T-helper 9 cell (primary cell): ENCODE measurements around the gene SMARCB1.

Experiments
- DNase-seq: peaks from one replicate; pipeline ENCODE4 v3.0.0-alpha.2; 2020

Gene SMARCB1

DNA sequence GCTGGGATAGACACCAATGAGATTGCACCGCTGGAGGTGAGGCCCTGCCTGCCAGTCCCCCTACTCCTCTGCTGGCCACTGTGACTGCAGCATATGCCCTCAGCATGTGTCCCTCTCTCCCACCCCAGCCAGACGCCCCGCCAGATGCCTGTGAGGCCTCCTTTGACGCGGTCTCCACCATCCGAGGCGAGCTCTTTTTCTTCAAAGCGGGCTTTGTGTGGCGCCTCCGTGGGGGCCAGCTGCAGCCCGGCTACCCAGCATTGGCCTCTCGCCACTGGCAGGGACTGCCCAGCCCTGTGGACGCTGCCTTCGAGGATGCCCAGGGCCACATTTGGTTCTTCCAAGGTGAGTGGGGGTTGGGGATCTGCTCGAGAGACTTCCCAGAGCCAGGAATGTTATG is 5.7 kb upstream of the SMARCB1 start:
- DNase-seq: no peak

DNA sequence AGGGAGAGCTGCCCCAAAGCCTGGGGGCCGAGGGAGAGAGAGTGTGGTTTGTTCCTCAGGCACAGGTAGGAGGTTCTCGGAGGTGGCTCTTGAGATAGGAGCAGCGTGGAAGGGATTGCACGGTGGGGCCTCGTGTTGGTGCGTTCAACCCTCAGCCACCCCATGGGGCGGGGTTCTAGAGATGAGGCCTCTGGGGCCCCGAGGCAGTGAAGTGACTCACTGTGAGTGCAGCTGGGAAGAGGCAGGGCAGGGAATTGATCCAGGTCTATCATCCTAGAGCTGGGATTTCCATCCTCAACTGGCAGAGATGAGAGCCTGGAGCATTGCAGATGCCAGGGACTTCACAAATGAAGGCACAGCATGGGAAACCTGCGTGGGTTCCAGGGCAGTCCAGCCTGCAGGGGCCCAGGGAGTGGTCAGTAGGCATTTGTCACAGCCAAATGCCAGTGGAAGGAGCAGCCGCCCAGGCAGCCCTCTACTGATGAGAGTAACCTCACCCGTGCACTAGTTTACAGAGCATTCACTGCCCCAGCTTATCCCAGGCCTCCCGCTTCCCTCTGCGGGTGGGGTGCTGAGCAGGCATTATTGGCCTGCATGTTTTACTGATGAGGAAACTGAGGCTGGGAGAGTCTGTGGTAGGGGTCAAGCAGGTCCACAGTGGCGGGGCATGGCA is 5.1 kb upstream of the SMARCB1 start:
- no peak for DNase-seq

DNA sequence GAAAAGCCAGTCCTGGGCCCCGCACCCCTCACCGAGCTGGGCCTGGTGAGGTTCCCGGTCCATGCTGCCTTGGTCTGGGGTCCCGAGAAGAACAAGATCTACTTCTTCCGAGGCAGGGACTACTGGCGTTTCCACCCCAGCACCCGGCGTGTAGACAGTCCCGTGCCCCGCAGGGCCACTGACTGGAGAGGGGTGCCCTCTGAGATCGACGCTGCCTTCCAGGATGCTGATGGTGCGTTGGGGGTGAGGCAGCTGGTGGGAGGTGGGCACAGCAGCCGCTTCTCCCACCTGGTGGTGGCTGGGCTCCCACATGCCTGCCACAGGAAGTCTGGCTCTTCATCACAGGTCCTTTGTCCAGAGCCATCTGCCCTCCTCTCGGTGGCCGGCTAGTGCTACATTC is 4.5 kb upstream of the SMARCB1 start:
- DNase-seq: no peak

DNA sequence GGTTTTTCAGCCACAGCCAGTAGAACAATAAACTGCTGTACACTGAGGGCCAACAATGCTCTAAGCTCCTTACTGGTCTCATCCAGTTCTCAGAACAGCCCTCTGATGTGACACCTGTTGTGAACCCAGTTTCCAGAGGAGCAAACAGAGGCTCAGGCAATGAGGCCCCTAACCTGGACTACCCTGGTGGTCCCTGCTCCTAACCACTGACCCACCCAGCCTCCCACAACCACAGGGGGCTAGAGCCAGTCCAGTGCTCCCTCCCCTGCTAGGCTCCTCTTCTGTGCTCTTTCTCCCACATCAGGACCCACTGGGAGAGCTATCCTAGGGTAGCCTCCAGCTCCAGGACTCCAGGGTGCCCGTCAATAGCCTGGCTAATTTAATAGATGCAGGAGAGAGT is 4.1 kb upstream of the SMARCB1 start:
- DNase-seq: no peak

GRCh38 chr22:23783265-23784150 is 3.3 kb upstream of the SMARCB1 start:
- DNase-seq: no peak

GRCh38 chr22:23784215-23784732 is 2.5 kb upstream of the SMARCB1 start:
- no peak for DNase-seq

DNA sequence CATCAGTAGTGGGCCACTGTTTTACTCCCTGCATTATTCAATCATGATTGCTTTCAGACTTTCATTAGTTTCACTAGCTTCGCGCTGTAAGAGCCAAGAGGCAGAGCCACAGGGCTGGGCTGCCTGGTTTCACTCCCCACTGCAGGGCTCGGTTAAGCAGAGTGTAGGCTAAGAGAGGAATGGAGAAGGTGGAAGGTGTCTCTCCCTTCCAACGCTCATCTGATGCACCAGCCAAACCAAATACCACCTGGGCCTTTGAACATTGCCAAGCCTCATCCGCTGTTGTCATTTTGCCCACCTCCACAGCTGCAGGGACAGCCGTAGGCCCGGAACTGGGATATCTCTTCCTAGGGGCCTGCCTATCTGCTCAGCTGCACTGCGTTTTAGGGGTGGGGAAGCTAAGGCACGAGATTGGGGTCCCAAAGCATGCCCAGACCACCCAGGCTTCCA is 480 bp upstream of the SMARCB1 start:
- no peak for DNase-seq

GRCh38 chr22:23787600-23787896 is 782 bp downstream of the SMARCB1 start:
- no peak for DNase-seq

DNA sequence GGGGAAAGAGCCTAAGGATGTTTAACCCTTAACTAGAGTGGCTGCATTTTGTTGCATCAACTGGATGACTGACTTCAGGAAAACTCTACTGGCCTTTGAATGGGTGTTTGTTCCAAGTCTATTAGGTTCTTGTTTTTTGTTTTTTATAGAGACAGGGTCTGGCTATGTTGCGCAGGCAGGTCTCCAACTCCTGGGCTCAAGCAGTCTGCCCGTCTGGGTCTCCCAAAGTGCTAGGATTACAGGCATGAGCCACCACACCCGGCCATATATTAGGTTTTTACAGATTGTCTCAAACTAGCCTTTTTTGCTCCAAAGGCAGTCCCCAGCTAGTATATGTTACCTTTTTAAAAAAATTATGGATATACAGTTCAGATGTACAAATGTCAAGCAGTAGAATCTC is 1.1 kb downstream of the SMARCB1 start:
- no peak for DNase-seq

DNA sequence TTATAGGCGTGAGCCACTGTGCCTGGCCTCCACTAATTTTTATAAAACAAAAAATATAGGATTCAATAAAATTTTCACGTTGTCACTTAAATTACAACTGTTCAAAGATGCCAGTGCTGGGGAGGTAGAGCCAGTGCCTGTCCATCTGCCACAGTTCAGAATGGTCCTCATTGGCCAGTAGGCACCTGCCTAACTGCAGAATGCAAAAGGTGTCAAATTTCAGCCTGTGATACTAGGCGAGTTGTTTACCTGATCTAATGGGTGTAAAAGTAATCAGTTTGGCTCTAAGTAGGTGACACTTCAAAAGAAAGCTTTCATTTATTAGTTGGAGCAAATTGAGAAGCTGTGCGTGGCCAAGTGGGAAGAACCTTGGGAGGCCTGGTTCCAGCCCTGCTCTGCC is 2.4 kb downstream of the SMARCB1 start:
- no peak for DNase-seq

DNA sequence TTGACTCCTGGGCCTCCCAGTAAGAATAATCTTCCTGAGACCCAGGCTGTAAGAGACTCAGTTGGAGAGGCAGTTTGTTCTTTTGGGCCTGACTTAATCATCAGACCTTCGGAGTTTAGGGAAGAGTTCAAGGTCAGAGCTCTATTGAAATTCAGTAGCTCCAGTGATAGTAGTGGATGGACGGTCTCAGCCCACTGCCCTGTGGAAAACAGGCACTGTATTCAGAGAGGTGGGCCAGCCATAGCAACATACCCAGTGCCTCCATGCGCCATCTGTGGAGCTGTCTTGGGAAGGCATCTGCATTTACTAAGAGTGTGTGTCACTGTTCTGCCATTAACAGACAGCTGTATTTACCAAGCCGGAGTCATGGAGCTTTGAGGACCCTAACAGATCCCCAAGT is 2.9 kb downstream of the SMARCB1 start:
- DNase-seq: no peak

GRCh38 chr22:23790819-23791737 is 4.3 kb downstream of the SMARCB1 start:
- no peak for DNase-seq

DNA sequence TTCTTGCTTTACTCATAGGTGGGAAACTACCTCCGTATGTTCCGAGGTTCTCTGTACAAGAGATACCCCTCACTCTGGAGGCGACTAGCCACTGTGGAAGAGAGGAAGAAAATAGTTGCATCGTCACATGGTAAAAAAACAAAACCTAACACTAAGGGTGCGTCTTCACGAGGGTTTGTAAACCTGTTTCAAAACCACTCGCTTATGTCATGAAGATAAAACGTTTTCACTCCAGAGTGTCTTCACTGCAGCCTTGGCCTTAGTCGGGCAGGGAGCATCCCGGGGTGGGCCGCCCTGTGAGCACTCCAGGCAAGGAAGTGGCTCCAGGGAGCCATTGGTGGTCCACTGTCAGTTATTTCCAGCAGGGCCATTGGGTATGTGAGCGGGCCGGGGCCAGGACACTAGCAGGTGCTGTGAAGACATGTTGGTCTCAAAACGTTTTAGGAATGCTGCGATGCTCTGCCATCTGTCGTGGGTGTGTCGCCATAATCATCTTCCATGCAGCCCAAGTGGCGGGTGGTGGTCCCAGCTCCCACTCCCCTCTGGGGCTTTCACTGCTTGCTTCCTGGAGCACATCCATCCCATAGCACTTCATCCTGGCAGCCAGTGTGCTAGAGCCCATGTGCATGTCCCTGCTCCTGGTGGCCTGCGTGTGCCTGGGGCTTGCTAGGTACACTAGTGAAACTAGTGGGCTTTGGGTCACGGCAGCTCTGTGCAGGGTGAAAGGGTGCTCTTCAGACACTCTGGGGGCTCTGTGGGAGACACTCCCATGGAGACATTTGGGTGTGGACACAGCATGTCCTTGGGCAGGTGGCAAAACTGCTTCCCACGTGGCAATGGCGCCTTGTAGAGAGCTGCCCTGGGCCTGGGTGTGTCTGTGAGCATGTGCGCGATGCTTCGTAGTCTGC is 5.2 kb downstream of the SMARCB1 start:
- no peak for DNase-seq

DNA sequence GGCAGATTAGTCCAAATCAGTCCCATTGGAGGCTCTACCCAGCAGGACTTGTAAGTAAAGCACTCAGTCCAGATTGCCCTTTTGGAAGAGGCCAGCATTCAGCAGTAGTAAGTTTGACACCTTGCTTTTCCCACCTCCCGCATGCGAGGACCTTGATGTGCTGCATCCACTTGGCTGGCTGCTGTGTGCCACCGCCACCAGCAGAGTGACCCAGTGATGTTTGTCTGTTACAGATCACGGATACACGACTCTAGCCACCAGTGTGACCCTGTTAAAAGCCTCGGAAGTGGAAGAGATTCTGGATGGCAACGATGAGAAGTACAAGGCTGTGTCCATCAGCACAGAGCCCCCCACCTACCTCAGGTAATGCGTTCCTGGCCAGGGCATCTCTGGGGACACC is 6.6 kb downstream of the SMARCB1 start:
- DNase-seq: no peak

DNA sequence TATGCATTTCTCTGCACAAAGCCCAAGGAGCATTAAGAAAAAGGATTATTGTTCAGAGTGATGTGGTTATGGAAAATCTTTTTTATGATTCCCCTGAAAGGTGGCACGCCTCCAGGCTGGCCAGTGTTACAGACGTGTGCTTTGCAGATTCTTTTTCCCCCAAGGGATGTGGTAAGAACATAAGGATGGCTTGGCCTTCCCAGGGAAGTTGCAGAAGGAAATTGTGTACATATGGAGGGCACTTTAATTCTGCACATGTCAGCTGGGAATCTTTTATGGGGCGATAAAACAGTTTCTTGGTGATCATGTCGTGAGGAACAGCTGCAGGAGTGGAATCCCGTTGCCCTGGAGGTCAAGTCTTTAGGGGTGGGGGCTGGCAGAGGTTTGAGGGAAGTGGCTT is 9.7 kb downstream of the SMARCB1 start:
- no peak for DNase-seq

GRCh38 chr22:23800297-23801237 is 13.8 kb downstream of the SMARCB1 start:
- no peak for DNase-seq

DNA sequence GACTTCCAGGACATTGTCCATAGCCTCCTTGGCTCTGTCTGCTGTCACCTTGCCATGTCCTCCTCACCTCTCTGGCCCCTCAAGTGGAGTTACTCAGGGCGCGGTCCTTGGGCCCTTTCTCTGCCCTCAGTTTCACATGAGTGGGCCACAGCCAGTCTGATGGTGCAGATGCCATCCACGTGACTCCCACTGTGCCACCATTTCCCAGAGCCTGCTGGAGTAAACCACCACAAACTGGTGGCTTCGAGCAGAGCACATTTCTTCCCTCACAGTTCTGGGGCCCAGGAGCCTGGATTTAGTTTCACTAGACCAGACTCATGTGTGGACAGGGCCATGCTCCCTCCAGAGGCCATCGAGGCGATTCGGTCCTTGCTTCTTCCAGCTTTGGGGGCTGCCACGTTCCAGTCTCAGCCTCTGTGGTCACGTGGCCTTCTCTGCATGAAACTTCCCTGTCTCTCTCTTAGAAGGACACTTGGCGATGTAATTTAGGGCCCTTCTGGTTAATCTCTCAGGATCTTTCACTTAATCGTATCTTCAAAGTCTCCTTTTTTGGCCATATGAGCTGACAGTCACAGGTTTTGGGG is 14.6 kb downstream of the SMARCB1 start:
- no peak for DNase-seq

DNA sequence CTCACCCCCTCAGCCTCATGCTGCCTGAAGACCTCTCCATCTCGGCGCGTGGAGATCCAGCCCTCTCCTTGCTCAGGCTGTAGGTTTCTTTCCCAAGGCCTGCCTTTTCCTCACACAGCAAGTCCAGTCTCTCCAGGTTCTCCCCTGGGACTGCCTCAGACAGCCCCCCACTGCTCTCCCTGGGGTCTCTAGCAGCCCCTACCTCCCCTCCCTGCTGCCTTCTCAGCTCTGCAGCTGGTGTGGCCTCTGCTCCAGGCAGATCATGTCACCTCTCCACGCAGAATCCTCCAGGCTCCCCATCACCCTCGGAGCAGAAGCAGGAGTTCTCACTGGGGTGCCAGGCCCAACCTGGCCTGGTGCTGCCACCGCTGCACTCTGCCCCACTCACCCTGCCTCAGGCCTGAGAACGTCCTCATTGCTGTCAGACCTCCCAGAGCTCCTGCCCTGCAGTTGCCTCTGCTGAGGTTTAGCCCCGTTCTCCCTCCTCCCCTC is 15.2 kb downstream of the SMARCB1 start:
- DNase-seq: no peak

DNA sequence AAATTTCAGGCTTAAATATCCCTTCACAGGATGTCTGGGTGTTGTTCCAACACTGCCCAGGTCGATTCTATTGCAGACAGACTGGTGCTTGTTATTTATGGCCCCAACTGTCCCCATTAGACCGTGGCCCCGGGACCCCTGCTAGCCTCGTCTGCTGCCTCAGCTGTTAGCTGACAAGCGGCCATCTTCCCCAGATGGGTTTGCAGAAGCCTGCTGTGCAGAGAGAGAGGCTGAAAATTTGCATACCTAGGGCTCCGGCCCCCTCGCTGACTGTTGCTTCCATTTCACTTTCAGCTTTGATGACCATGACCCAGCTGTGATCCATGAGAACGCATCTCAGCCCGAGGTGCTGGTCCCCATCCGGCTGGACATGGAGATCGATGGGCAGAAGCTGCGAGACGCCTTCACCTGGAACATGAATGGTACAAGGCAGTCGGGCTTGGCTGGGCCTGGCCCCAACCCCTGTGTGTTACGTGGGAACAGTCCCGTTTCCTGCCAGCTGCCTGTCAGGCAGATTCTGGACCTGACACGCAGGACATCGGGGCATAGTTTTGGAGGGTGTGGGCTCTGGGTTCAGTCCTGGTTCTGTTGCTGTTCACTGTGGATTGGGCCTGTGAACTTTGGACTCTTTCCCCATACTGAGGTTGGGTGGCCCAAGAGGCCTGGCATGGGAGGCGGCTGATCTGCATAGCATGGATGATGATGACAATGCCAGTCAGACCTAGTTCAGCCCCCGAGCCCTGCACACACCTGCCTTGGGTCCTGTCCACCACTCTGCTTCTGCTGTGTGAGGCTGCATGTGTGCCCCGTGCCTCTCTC is 16.4 kb downstream of the SMARCB1 start:
- no peak for DNase-seq
